C4-2B (cell line): Measurements from ENCODE around the gene FOXI3.

Source experiments
- CTCF ChIP-seq: fragments of 450-650 bp; conservative IDR thresholded peaks from 2 replicates; pipeline ENCODE4 v1.5.1; 2017; ENCODE audit warnings: mild to moderate bottlenecking
- ZFX ChIP-seq: fragments of 450-650 bp; IDR thresholded peaks from 2 replicates; pipeline ENCODE4 v1.6.1; 2017

GRCh38 chr2:88471083-88471942 is 18.8 kb upstream of the FOXI3 start:
- no peak for TF ChIP-seq CTCF
- TF ChIP-seq ZFX, result no peak
